ENCODE data around the gene IL36B. TPM values are rescaled to one million over a fixed set of nuclear protein-coding genes. Genes with fewer than 3 reads are reported as not detected.

Gene IL36B
- total and polyA plus RNA-seq, 8 donors = not detected

GRCh38 chr2:113070606-113070975 lies 17.9 kb upstream of the IL36B start:
- TF ChIP-seq CTCF (IDR thresholded peaks at IDR 0.05) = no peak
- Histone ChIP-seq H3K27ac (no peak overlapping the region), H3K9me3 (no peaks in the 10 kb centered on the region), H3K36me3 (no peaks in the 10 kb centered on the region), H3K4me1 (no peaks in the 10 kb centered on the region), H3K27me3 (peaks cover 0 to 5% of the 10 kb centered on the region in 2 donors), H3K4me3 (no peak overlapping the region)
- ATAC-seq = no peak
- no peak for DNase-seq
- intact Hi-C loops (cut with DNase I) = no loop called here

GRCh38 chr2:113069676-113070605 lies 17.3 kb upstream of the IL36B start:
- Histone ChIP-seq H3K27me3 (peaks cover 0 to 2% of the 10 kb centered on the region in 2 donors), H3K4me3 (no peak overlapping the region), H3K27ac (no peak overlapping the region), H3K36me3 (no peaks in the 10 kb centered on the region), H3K4me1 (no peaks in the 10 kb centered on the region), H3K9me3 (no peaks in the 10 kb centered on the region)
- intact Hi-C loops (cut with DNase I) = no loop called here
- no peak for DNase-seq
- peak; percentile 37 for ATAC-seq
- TF ChIP-seq CTCF (IDR thresholded peaks at IDR 0.05) = no peak

DNA sequence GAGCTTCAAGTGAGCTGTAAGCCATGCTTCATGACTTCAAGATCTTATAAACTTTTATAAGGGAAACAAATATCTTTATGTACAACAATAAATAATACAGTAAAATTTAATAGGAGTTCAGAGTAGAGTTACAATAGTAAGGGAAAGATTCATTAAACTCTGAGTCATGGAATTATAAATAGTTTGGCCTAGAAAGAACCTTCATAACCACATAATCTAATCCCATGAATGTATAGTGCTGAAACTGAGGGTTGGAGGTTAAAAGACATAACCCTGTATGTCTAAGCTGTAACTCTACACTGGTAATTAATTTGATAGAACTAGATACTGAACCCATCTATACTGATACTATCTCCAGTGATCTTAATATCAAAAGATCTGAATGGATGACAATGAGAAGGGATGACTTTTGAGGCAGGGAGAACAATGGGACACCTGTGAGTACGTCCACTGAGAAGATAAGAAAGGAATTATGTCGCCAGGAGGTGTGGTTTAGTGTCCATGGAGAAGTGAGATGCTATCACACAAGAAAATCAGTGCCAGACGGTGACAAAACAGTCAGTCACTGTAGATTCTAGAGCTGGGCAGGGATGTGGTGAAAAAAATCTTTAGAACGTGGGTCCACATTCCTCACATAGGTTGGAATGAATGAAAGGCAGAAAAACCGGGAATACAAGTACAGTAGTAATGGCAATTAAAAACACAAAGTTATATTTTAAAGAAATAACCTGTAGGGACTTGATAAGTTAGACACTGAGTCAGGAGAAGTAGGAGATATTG lies 16.2 kb upstream of the IL36B start:
- Histone ChIP-seq H3K4me1 (no peaks in the 10 kb centered on the region), H3K36me3 (no peaks in the 10 kb centered on the region), H3K27me3 (no peaks in the 10 kb centered on the region), H3K27ac (no peak overlapping the region), H3K9me3 (no peaks in the 10 kb centered on the region), H3K4me3 (no peak overlapping the region)
- no peak for TF ChIP-seq CTCF (IDR thresholded peaks at IDR 0.05)
- intact Hi-C loops (cut with DNase I) = no loop called here
- DNase-seq = peak in 1 of 4 donors; percentile 11
- no peak for ATAC-seq

DNA sequence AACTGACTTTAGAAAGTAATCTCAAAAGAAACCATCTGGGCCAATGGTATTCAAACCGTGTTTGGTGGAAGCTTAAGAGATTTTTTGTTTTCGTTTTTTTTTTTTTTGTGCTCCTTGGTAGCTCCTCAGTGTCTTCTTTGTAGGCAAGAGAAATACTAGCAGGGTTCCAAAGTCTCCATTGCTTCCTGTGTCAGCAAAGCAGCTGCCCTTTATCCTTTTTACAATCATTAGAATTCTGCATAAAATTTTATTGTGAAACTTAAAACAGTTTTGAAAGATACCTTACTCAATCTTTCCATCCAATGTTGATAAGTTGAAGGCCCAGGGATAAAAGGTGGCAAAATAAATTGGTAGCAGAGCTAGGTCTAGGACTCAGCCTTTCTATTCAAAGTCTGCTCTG lies 15.6 kb upstream of the IL36B start:
- H3K9me3 ChIP-seq = no peaks in the 10 kb centered on the region
- no peaks in the 10 kb centered on the region for H3K27me3 ChIP-seq
- no peaks in the 10 kb centered on the region for H3K36me3 ChIP-seq
- ATAC-seq = no peak
- no peak overlapping the region for H3K4me3 ChIP-seq
- H3K27ac ChIP-seq = no peak overlapping the region
- intact Hi-C loops (cut with DNase I) = no loop called here
- H3K4me1 ChIP-seq = no peaks in the 10 kb centered on the region
- no peak for TF ChIP-seq CTCF (IDR thresholded peaks at IDR 0.05)
- no peak for DNase-seq

DNA sequence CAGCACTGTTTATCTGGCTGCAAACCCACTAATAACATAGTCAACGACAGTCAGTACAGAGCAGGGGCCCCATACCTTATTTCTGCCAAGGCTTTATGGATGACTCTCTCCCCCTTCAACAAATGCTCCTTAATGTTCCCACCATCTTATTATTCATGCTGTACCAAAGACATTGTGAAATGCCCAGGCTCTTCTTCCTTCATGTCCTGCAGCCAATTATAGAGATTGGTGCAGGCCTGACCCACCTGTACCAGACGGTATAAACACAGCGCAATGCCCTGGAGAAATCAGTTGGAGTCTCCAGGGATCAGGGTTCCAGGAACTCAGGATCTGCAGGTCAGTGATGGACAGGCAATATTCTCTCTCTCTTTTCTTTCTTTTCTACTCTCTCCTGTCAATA lies 15.0 kb upstream of the IL36B start, which contains the start of gene IL1F10:
Gene IL1F10, plus strand, starts transcription at position 290 of the 400 bp plus-strand sequence. CDS start 4,769 bp downstream, outside the sequence.
- no peak within 1 kb of the TSS for H3K4me3 ChIP-seq
- no peaks in the 10 kb centered on the region for H3K9me3 ChIP-seq
- no peaks in the 10 kb centered on the region for H3K36me3 ChIP-seq
- no peak for TF ChIP-seq CTCF (IDR thresholded peaks at IDR 0.05)
- no peaks in the 10 kb centered on the region for H3K27me3 ChIP-seq
- ATAC-seq (no peak), DNase-seq (no peak)
- H3K27ac ChIP-seq = no peak within 1 kb of the TSS
- intact Hi-C loops (cut with DNase I) = no loop called here
- no peaks in the 10 kb centered on the region for H3K4me1 ChIP-seq

All from left lung (tissue), 10 donors.